OCI-LY1 (cell line): ENCODE results near the gene DNAJC11.

Experiments used
- H2AFZ ChIP-seq: fragments of 200-600 bp; sonication (generic), shearing (Covaris generic); 2 replicates; pipeline ENCODE4 v1.6.0; 2014; ENCODE audit warnings: antibody characterized with exemption, mild to moderate bottlenecking, low read length
- H3F3A ChIP-seq: fragments of 200-600 bp; sonication (generic), shearing (Covaris generic); 2 replicates; pipeline ENCODE4 v1.6.0; 2014; ENCODE audit warnings: mild to moderate bottlenecking, antibody characterized with exemption, low read length, moderate library complexity; ENCODE audit not compliant: insufficient read depth
- H3K27ac ChIP-seq: fragments of 200-600 bp; sonication (generic); 2 replicates; pipeline ENCODE4 v1.5.1; 2014; ENCODE audit warnings: low read length, mixed run types, mild to moderate bottlenecking, low read depth; ENCODE audit not compliant: poor library complexity, severe bottlenecking
- H3K27me3 ChIP-seq: fragments of 200-600 bp; sonication (generic); 2 replicates; pipeline ENCODE4 v1.6.0; 2014; ENCODE audit warnings: antibody characterized with exemption, mild to moderate bottlenecking, low read length, moderate library complexity; ENCODE audit not compliant: insufficient read depth
- H3K36me3 ChIP-seq: fragments of 200-600 bp; sonication (generic); 2 replicates; pipeline ENCODE4 v1.6.1; 2014; ENCODE audit warnings: mild to moderate bottlenecking, antibody characterized with exemption, low read length, moderate library complexity, mixed read lengths; ENCODE audit not compliant: insufficient read depth
- H3K4me1 ChIP-seq: fragments of 200-600 bp; sonication (generic); 2 replicates; pipeline ENCODE4 v1.5.1; 2014; ENCODE audit warnings: mild to moderate bottlenecking, low read length, moderate library complexity; ENCODE audit not compliant: insufficient read depth, severe bottlenecking
- H3K4me2 ChIP-seq: fragments of 200-600 bp; sonication (generic), shearing (Covaris generic); 2 replicates; pipeline ENCODE4 v1.6.1; 2014; ENCODE audit warnings: low read length
- H3K4me3 ChIP-seq: fragments of 200-600 bp; sonication (generic); 2 replicates; pipeline ENCODE4 v1.5.1; 2014; ENCODE audit warnings: low read length, low read depth, mild to moderate bottlenecking, mixed read lengths; ENCODE audit not compliant: poor library complexity, severe bottlenecking
- H3K79me2 ChIP-seq: fragments of 200-600 bp; shearing (Covaris generic); 2 replicates; pipeline ENCODE4 v1.6.1; 2016; ENCODE audit warnings: mixed run types, low read length, mixed read lengths; ENCODE audit not compliant: insufficient read depth
- H3K9ac ChIP-seq: fragments of 200-600 bp; sonication (generic), shearing (Covaris generic); 2 replicates; pipeline ENCODE4 v1.6.1; 2014; ENCODE audit warnings: mild to moderate bottlenecking, low read length, mixed read lengths
- H3K9me2 ChIP-seq: fragments of 200-600 bp; sonication (generic), shearing (Covaris generic); 2 replicates; pipeline ENCODE4 v1.6.1; 2014; ENCODE audit warnings: low read depth, mild to moderate bottlenecking, low read length, mixed read lengths
- H3K9me3 ChIP-seq: fragments of 200-600 bp; shearing (Covaris generic); 2 replicates; pipeline ENCODE4 v1.6.1; 2014; ENCODE audit warnings: low read length, mixed read lengths
- H4K20me1 ChIP-seq: fragments of 200-600 bp; sonication (generic), shearing (Covaris generic); 2 replicates; pipeline ENCODE4 v1.6.0; 2016; ENCODE audit warnings: mild to moderate bottlenecking, low read length; ENCODE audit not compliant: insufficient read depth
- EZH2 ChIP-seq: fragments of 200-600 bp; sonication (generic), shearing (Covaris generic); IDR thresholded peaks from 2 replicates; pipeline ENCODE4 v1.8.0; 2017; ENCODE audit warnings: borderline replicate concordance, mixed run types, mild to moderate bottlenecking, antibody characterized with exemption, low read length, moderate library complexity, mixed read lengths
- TF ChIP-seq, protein P1 (sequence below): fragments of 200-600 bp; sonication (generic), shearing (Covaris generic); IDR thresholded peaks from 2 replicates; pipeline ENCODE4 v1.5.1; 2017; ENCODE audit warnings: mild to moderate bottlenecking, antibody characterized with exemption, low read length, moderate library complexity, mixed read lengths

DNAJC11 gene

GRCh38 chr1:6701437-6702153 lies at the start of gene DNAJC11:
Gene DNAJC11 (minus strand): TSS chr1:6701816. CDS start chr1:6701800, 16 bp downstream.
- peaks cover 30% of the 10 kb centered on the region for H3K79me2 ChIP-seq
- H3K9me2 ChIP-seq: no peaks in the 10 kb centered on the region
- no peaks in the 10 kb centered on the region for H3K9me3 ChIP-seq
- no peak for TF ChIP-seq EZH2
- TF ChIP-seq, protein P1, sequence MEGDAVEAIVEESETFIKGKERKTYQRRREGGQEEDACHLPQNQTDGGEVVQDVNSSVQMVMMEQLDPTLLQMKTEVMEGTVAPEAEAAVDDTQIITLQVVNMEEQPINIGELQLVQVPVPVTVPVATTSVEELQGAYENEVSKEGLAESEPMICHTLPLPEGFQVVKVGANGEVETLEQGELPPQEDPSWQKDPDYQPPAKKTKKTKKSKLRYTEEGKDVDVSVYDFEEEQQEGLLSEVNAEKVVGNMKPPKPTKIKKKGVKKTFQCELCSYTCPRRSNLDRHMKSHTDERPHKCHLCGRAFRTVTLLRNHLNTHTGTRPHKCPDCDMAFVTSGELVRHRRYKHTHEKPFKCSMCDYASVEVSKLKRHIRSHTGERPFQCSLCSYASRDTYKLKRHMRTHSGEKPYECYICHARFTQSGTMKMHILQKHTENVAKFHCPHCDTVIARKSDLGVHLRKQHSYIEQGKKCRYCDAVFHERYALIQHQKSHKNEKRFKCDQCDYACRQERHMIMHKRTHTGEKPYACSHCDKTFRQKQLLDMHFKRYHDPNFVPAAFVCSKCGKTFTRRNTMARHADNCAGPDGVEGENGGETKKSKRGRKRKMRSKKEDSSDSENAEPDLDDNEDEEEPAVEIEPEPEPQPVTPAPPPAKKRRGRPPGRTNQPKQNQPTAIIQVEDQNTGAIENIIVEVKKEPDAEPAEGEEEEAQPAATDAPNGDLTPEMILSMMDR: peak; percentile 71
- H3K4me3 ChIP-seq: peak within 1 kb of the TSS; percentile 98
- no peaks in the 10 kb centered on the region for H3K27me3 ChIP-seq
- peaks cover 18% of the 10 kb centered on the region for H3K4me1 ChIP-seq
- H3F3A ChIP-seq: no peaks in the 10 kb centered on the region
- H4K20me1 ChIP-seq: no peaks in the 10 kb centered on the region
- peak within 1 kb of the TSS; percentile 53; the same call in 1 of the 2 replicates for H2AFZ ChIP-seq
- no peaks in the 10 kb centered on the region for H3K36me3 ChIP-seq
- peak within 1 kb of the TSS; percentile 82 for H3K4me2 ChIP-seq
- H3K9ac ChIP-seq: peak within 1 kb of the TSS; percentile 91
- peak within 1 kb of the TSS; percentile 15 for H3K27ac ChIP-seq

DNA sequence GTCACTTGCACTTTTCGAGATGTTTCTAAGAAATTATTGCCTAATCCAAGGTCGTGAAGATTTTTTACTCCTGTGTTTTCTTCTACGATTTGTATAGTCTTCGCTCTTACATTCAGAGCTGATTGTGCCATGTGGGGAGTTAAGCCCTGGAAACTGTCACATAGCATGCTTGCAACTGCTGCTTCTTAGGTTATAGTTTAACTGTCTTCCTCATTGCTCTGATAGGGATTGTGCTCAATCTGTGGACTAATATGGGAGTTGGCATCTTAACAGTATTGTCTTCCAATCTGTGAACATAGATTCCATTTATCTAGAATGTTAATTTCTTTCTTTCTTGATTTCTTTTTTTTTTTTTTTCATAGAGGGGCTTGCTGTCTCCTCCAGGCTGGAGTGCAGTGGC lies 48.9 kb upstream of the DNAJC11 start:
- H3F3A ChIP-seq: no peaks in the 10 kb centered on the region
- H3K27me3 ChIP-seq: no peaks in the 10 kb centered on the region; the same call in 1 of the 2 replicates
- no peak overlapping the region for H2AFZ ChIP-seq
- H3K4me3 ChIP-seq: no peak overlapping the region
- no peak overlapping the region for H3K9ac ChIP-seq
- no peaks in the 10 kb centered on the region; the same call in 1 of the 2 replicates for H3K9me3 ChIP-seq
- H4K20me1 ChIP-seq: no peaks in the 10 kb centered on the region
- no peak overlapping the region for H3K27ac ChIP-seq
- TF ChIP-seq, protein P1: no peak
- no peak for TF ChIP-seq EZH2
- no peaks in the 10 kb centered on the region for H3K9me2 ChIP-seq
- H3K36me3 ChIP-seq: no peaks in the 10 kb centered on the region; the same call in 1 of the 2 replicates
- no peaks in the 10 kb centered on the region for H3K4me1 ChIP-seq
- H3K79me2 ChIP-seq: no peaks in the 10 kb centered on the region
- no peak overlapping the region for H3K4me2 ChIP-seq

- TF ChIP-seq, protein P1: no peak
- TF ChIP-seq EZH2: no peak
- H3K4me1 ChIP-seq: peaks cover 12% of the 10 kb centered on the region
- no peak overlapping the region for H2AFZ ChIP-seq
- no peak overlapping the region for H3K4me3 ChIP-seq
- H3K9me2 ChIP-seq: no peaks in the 10 kb centered on the region
- H3K36me3 ChIP-seq: no peaks in the 10 kb centered on the region; the same call in 1 of the 2 replicates
- no peaks in the 10 kb centered on the region for H3K79me2 ChIP-seq
- H3K27ac ChIP-seq: no peak overlapping the region
- no peak overlapping the region for H3K4me2 ChIP-seq
- no peaks in the 10 kb centered on the region; the same call in 1 of the 2 replicates for H3K9me3 ChIP-seq
- no peaks in the 10 kb centered on the region; the same call in 1 of the 2 replicates for H3K27me3 ChIP-seq
- no peak overlapping the region for H3K9ac ChIP-seq
- H3F3A ChIP-seq: no peaks in the 10 kb centered on the region
- no peaks in the 10 kb centered on the region for H4K20me1 ChIP-seq
Observed at GRCh38 chr1:6747674-6748073, 46.1 kb upstream of the DNAJC11 start.
